ENCODE data around the gene PIGS. TPM values are rescaled to one million over a fixed set of nuclear protein-coding genes. Genes with fewer than 3 reads are reported as not detected.

PIGS gene
- polyA plus RNA-seq, 3 donors, result 18.9 to 60.3 (median 24.8) TPM

DNA sequence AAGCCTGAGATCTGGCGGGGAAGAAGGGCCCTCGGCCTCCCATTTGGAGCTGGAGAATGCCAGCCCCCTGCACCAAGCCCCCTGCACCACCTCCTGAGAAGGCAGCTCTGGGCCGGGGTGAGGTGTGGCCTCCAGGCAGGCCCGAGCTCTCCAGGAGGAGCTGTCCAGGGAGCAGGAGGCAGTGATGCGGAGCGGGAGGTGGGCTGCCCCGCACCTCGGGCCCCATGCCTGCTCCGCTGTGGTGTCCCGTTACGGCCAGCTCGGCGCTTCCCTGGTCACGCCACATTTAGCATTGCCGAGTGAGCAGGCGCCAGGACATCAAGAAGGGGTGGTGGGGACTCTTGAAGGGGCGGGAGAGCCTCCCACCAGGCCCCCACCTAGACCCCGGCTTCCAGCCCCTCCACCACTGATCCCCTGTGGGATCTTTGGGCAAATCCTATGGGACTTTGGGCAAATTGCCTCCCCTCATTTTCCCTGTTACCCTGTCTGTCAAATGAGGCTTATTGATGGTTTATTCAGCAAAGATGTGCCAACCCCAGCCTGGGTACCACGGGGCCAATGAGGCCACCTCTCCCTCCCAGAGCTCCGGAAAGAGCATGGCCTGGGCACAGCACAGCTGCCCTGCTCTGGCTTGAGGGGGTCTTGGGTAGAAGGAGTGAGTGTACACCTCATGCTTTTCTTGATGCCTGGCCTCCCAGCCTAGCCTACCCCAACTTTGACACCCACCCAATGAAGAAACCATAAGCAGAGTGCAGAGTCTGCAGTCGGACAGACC, 49.8 kb downstream of the PIGS start:
- 68 to 71% (median 70%) methylated on average over 15 to 21 of the region's 21 CpGs for WGBS, 3 donors
- H3K27ac ChIP-seq (ENCODE audit: low read depth, low read length), result no peak overlapping the region

- no peak overlapping the region for H3K27ac ChIP-seq (ENCODE audit: low read depth, low read length)
- WGBS, 3 donors, result 61 to 91% (median 89%) methylated on average over 6 of the region's 6 CpGs
These were observed 50.6 kb downstream of the PIGS start for GRCh38 chr17:28520687-28521086.

- no peak overlapping the region for H3K27ac ChIP-seq (ENCODE audit: low read depth, low read length)
- WGBS, 3 donors, result 41 to 77% (median 52%) methylated on average over 5 of the region's 5 CpGs
These were observed 52.1 kb downstream of the PIGS start for GRCh38 chr17:28519236-28519635.

DNA sequence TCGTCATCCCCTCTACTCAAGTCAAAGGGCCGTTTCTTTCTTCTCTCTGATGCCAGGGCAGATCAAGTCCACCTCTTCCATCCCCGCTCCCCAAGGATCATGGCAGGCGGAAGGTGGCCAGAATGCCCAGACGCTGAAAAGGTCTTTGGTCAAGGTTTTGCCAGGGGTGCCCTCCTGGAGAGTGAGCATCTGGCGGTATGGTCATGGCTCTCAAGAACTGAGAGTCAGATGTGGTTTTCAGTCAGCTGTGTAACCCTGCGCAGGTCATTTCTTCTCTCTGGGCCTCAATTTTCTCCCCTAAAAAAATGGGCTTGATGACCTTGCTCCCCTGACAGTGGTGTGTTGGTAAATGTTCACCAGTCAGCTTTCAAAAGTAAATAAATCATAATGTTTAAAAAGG, 52.7 kb downstream of the PIGS start:
- 70 to 79% (median 78%) methylated on average over 7 of the region's 7 CpGs for WGBS, 3 donors
- H3K27ac ChIP-seq (ENCODE audit: low read depth, low read length), result no peak overlapping the region

DNA sequence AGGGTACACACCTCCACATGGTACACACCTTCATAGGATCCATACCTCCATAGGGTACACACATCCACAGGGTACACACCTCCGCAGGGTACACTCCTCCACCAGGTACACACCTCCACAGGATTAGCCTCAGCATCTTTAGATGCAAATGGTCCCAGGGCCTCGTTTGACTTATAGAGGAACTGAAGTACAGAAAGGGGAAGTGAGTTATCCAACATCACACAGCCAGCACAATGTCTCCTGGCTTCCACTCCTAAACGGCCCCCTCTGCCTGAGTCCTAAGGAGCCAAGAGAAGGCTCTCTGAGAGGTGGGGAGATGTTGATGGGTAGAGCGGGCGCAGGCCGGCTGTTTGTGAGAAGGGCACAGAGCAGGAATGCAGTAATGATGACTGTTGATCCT, 53.2 kb downstream of the PIGS start:
- WGBS, 3 donors, result 44 to 60% (median 58%) methylated on average over 6 of the region's 6 CpGs
- no peak overlapping the region for H3K27ac ChIP-seq (ENCODE audit: low read depth, low read length)

DNA sequence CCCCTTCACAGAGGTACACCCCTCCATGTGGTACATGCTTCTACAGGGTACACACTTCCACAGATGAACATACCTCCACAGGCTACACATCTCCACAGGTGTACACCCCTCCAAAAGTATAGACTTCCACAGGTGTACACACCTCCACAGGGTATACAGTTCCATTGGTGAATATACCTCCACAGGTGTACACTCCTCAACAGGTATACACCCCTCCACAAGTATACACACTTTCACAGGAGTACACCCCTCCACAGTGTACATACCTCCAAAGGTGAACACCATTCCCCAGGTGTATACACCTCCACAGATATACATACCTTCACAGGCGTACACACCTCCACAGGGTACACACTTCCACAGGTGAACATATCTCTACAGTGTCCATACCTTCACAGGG, 55.8 kb downstream of the PIGS start:
- no peak overlapping the region for H3K27ac ChIP-seq (ENCODE audit: low read depth, low read length)
- 96 to 100% (median 100%) methylated on average over 1 of the region's 1 CpG for WGBS, 3 donors

- WGBS, 3 donors, result 52 to 74% (median 61%) methylated on average over 16 of the region's 16 CpGs
- H3K27ac ChIP-seq (ENCODE audit: low read depth, low read length), result no peak overlapping the region
These were observed 56.7 kb downstream of the PIGS start for GRCh38 chr17:28514561-28515002.

- 71 to 76% (median 75%) methylated on average over 7 of the region's 7 CpGs for WGBS, 3 donors
These were observed 57.8 kb downstream of the PIGS start for GRCh38 chr17:28513476-28513875.

DNA sequence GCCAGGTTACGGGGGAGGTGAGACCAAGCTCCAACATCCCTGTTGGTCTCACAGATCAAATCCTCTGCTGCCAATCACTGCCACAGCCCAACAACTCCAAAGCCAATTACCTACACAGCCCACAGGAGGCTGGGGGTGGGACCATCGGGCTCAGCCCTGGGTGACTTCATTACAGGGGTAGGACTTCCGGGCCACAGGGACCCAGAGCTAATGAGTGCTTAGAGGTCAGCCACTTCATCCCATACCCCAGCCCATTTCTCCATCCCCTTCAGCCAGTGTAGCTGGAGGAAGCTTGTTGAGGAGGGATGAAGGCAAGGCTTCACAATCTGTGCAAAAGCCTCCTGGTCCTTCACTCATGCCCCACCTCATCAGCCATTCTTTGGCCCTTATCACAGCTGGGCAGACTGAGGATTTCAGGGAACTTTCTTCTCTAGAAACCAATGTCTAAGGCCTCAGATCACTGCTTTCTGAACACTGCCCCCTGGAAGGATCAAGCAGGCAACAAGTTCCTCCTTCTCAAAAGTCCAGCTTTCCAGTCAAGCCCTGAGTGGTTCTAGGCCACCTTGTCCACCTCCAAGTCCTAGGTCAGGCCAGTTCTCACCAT, 59.4 kb downstream of the PIGS start:
- H3K27ac ChIP-seq (ENCODE audit: low read depth, low read length), result no peak overlapping the region
- WGBS, 3 donors, result 71 to 86% (median 80%) methylated on average over 3 of the region's 3 CpGs

More at GRCh38 chr17:28513476-28513875, 57.8 kb downstream of the PIGS start:
- H3K27ac ChIP-seq (ENCODE audit: low read depth, low read length), result no peak overlapping the region

DNA sequence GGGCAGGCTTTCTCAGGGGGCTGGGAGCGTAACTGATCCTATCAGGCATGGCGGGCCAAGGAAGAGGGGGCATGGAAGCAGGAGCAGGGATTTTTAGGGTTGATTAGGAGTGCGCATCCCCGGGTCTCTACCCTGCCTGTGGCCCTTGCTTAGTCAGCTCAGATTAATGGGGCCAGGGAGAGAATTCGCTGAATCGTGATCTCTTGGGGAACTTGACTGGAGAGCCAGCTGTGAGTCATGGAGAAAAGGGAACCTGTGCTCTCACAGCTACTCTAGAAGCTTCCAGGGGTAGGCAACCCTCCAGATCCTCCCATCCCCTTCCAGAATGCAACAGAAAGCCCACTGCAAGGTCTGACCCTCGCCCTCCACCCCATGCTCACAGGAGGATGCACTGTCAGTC, 61.5 kb downstream of the PIGS start:
- 51 to 78% (median 56%) methylated on average over 6 to 7 of the region's 7 CpGs for WGBS, 3 donors
- no peak overlapping the region for H3K27ac ChIP-seq (ENCODE audit: low read depth, low read length)

DNA sequence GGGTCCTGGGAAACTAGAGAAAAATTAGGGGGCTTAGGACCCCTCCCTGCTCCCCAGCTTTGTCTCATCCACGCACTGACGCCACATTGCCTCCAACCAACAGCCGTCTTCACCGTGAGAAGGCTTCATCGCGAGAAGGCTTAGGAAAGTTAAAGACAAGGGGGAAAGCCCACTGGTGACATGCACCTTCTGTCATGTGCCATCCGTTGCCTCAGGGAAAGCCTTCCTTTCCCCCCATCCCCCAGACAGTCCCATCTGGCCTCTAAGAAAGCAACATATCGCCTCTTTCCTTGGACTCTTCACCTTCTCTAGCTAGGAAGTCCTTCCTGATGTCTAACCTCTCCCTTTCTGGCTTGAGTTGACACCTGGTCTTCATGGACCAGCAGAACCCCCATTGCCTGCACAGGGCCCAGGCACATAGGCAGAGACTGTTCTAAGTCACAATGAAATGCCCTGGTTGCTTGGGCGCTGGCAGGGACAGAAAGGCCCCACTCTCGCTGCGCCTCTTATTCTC, 63.1 kb downstream of the PIGS start:
- H3K27ac ChIP-seq (ENCODE audit: low read depth, low read length), result no peak overlapping the region
- WGBS, 3 donors, result 63 to 83% (median 77%) methylated on average over 11 of the region's 11 CpGs

DNA sequence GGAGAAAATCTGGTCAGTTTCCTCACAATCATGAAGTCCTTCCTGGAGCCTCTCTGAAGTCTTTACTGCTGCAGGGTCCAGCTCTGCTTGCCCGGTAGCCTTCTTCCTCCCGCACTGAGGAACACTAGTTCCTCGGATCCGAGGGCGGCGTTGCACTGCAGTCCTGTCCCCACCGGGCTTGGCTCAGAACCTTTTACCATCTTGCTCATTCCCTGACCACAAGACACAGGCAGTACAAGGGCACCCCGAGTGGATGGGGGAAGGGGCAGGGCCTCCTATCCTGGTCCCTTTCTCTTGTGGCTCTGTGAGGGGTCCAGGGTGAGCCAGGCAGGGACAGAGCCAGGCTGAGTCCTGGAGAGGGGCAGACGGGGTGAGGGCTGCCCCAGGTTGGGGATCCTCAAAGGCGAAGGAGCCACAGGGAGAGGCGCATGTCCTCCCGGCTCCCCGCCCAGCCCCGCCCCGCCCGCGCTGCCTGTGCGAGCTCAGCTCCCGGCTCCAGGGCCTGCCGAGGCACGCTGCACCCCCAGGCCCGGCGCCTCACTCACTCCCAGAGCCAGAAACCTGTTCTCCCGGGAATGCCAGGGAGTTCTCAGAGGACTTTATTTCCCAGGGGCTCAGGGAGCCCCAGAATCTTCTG, 63.6 kb downstream of the PIGS start:
- no peak overlapping the region for H3K27ac ChIP-seq (ENCODE audit: low read depth, low read length)
- 41 to 58% (median 55%) methylated on average over 19 to 24 of the region's 24 CpGs for WGBS, 3 donors

- H3K27ac ChIP-seq (ENCODE audit: low read depth, low read length), result no peak overlapping the region
- WGBS, 3 donors, result 73 to 81% (median 76%) methylated on average over 13 to 14 of the region's 14 CpGs
These were observed 64.4 kb downstream of the PIGS start for GRCh38 chr17:28506763-28507487.

GRCh38 chr17:28505986-28506665, 65.2 kb downstream of the PIGS start, which contains the start of gene FOXN1:
Gene FOXN1, plus strand, starts transcription at chr17:28506348. Its CDS starts 17,622 bp downstream, at chr17:28523970.
- H3K27ac ChIP-seq (ENCODE audit: low read depth, low read length), result no peak within 1 kb of the TSS
- 85 to 89% (median 86%) methylated on average over 28 of the region's 28 CpGs for WGBS, 3 donors

DNA sequence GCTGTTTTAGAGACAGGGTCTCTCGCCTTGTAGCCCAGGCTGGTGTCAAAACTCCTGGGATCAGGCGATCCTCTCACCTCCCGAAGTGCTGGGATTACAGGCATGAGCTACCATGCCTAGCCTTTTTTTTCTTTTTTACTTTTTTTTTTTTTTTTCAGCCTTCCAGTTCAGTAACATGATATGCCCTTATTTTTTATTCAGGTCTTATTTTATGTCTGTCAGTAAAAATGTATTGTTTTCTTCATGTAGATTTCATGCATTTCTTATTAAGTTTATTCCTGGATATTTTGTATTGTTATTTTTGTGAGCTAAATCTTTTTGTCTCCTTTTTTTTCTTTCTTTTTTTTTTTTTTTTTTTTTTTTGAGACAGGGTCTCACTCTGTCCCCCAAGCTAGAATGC, 67.9 kb downstream of the PIGS start:
- no peak overlapping the region for H3K27ac ChIP-seq (ENCODE audit: low read depth, low read length)
- 77 to 89% (median 78%) methylated on average over 3 of the region's 3 CpGs for WGBS, 3 donors

Measured in adipose tissue (tissue), 3 donors.